ENCODE measurements around the gene PROCA1.

PROCA1 gene

GRCh38 chr17:28711723-28712031 is at the start of gene PROCA1:
Gene PROCA1 (minus strand): TSS chr17:28711888. CDS start chr17:28711660, 228 bp downstream.
- no peak for DNase-seq

GRCh38 chr17:28760601-28761562 is 49.2 kb upstream of the PROCA1 start:
- DNase-seq: peak; percentile 62

- DNase-seq: no peak
Measured at GRCh38 chr17:28759256-28759865, 47.7 kb upstream of the PROCA1 start.

DNA sequence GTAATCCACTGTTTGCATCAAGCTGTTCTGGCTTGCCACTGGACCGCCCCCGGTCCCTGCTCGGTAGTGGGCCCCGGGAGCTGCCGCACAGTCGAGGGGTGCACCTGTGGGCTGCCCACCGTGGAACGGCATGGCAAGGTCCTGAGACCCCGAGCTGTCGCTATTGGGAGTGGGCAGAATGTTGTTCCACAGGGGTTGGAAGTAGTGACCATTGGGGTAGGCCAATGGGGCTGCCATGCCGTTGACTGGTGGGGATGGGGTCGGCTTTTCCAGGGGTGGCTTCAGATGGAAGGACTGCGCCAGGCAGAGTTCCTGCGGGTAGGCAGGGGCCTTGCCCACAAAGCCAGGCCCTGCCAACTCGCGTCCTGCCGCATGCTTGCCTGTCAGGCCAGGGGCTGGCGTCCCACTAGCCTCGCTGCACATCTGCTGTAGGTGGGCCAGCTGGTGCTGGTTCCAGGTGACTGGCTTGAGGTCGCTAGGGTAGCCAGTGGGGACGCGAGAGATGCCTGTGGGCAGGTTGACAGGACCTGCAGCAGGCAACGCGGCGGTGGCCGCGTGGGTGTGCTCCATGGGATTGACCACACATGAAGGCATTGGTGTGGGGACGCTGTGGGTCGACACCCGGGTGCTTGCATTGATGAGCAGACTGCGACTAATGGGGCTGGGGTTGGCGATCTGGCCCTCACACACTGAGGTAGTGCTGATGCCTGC is 46.9 kb upstream of the PROCA1 start:
- no peak for DNase-seq

- DNase-seq: no peak
Measured at GRCh38 chr17:28756049-28756804, 44.5 kb upstream of the PROCA1 start.

DNA sequence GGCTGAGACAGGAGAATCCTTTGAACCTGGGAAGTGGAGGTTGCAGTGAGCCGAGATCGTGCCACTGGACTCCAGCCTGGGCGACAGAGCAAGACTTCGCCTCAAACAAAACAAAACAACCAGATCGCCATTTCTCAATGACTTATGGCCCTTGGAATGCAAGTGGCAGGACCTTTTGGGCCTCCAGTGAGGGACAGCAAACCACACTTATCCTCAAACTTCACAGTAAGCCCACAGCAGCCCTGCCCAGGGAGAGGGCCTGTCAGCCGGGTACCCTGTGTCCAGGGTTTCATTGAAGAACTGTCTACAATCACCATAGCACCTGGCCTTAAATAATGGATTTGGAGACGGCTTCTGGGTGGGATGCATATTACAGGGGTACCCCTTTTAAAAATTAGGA is 43.8 kb upstream of the PROCA1 start:
- peak; percentile 28 for DNase-seq

DNA sequence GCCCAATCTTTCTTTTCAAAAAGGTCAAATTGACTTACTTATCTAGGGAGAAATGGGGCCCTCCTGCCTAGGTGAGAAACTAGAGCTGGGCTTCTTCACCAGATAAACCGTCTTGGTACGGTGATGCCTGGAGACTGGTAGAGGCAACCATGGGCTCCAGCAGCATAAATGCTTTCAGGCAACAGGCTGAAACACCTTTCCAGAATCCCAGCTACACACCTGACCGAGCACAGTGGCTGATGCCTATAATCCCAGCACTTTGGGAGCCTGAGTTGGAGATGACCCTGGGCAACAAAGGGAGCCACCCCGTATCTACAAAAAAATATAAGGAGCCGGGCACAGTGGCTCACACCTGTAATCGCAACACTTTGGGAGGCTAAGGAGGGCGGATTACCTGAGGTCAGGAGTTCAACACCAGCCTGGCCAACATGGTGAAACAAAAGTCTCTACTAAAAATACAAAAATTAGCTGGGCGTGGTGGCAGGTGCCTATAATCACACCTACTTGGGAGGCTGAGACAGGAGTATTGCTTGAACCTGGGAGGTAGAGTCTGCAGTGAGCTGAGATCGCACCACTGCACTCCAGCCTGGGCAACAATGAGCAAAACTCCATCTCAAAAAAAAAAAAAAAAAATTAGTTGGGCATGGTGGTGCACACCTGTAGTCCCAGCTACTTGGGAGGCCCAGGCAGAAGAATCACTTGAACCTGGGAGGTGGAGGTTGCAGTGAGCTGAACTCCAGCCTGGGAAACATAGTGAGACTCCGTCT is 40.1 kb upstream of the PROCA1 start:
- DNase-seq: no peak

GRCh38 chr17:28750178-28751047 is 38.7 kb upstream of the PROCA1 start:
- DNase-seq: peak; percentile 85

- DNase-seq: no peak
Measured at GRCh38 chr17:28749516-28750177, 38.0 kb upstream of the PROCA1 start.

DNA sequence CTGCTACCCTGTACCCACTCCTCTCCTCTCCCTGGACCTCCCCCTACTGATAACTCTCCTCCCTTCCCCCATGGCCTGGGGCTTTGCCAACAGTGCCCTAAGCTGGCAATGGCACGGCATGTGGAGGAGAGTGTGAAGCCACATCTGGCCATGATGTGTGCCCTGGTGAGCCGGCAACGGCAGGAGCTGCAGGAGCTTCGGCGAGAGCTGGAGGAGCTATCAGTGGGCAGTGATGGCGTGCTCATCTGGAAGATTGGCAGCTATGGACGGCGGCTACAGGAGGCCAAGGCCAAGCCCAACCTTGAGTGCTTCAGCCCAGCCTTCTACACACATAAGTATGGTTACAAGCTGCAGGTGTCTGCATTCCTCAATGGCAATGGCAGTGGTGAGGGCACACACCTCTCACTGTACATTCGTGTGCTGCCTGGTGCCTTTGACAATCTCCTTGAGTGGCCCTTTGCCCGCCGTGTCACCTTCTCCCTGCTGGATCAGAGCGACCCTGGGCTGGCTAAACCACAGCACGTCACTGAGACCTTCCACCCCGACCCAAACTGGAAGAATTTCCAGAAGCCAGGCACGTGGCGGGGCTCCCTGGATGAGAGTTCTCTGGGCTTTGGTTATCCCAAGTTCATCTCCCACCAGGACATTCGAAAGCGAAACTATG is 37.3 kb upstream of the PROCA1 start:
- DNase-seq: no peak

GRCh38 chr17:28747801-28748750 is 36.4 kb upstream of the PROCA1 start:
- DNase-seq: no peak

DNA sequence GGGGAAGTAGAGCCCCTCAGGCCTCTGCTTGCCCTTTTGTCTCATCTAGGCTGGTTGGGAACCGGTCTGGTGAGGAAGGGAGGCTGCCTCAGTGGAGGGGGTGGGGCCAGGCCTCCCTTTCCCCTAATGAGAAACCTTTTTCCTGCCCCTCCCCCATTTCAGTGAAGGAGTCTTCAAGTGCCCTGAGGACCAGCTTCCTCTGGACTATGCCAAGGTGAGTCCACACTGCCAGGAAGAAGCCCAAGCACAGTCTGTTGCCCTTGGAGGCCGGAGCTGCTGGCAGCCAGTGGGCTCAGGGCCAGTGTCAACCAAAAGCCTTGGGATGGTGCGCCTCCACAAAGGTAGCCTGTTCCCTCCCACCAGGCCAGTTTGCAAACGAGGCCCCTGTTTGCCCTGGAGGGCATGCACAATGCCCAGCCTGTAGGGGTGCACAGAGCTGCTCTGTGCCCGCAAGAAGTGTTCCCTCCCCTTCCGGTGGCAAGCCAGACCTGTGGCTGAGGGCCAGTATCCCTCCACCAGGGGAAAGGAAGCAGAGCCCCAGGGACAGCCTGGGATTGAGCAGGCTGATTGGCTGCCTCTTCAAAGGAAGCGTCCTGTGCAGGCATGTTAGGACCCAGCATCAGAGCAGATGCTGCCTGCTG is 35.5 kb upstream of the PROCA1 start:
- DNase-seq: no peak

- no peak for DNase-seq
Measured at GRCh38 chr17:28746611-28747050, 34.9 kb upstream of the PROCA1 start.

DNA sequence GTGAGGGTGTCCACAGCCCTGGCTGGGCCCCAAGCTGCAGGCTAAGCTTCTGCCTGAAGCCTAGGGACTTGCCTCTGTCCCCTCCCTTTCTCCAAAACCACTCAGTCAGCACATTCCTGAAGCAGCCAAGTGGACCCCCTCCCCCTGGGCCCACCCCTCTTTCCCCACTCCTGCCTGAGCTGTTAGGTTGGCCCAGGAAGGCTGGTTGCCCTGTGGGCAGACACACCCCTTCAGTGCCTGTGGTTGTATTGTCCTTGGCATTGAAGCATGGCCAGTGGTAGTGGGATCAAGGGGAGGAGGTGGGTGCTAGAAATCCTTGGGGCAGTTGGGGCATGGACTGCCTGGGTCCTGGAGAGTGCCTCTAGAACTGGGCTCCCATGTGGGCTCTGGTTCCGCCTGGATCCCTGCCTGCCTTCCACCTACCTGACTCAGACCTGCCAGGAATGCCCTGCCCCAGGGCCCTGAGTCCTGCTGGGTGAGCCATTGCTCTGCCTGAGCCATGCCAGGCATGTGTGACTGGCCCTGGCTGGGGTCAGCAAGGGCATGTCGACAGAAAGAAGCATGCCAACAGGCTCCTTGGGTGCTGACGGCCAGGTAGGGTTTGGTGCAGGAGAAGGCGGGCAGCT is 34.2 kb upstream of the PROCA1 start:
- DNase-seq: no peak

DNA sequence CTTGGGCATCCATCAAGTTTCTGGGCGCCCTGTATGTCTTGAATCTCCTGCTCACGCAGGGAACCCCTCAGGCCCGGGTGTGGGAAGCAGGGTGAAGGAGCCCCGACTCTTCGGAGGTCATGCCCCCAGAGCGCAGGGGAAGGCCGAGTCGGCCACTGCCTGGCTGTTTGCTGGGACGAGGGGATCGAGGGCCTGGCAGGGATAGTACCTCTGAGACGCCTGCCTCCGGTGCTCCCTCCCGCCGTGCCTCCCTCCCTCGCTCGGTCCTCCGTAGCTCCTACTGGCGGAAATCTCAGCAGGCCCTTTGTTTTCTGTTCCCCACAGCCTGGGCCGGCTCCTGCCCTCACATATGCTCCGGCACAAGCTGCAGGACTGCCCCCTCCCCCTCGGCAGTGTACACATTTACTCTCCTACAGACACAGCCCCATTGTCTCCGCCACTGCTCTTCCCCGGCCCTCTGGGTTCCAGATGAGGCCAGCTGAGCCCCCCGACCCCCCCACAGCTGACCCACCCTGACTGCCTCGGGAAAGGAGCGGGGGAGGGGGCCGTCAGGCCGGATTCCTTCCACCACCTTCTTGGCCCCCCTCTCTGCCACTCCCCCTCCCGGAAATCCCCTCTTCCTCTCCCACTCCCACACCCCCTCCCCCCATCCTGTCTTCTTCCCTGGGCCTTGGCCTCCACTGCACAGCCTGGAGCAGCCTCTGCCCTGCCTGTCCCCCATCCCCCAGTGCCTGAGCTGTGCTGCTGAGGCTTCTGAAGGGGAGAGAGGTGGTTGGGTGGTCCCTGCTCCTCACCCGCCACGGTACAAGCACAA is 33.5 kb upstream of the PROCA1 start:
- DNase-seq: peak; percentile 35

DNA sequence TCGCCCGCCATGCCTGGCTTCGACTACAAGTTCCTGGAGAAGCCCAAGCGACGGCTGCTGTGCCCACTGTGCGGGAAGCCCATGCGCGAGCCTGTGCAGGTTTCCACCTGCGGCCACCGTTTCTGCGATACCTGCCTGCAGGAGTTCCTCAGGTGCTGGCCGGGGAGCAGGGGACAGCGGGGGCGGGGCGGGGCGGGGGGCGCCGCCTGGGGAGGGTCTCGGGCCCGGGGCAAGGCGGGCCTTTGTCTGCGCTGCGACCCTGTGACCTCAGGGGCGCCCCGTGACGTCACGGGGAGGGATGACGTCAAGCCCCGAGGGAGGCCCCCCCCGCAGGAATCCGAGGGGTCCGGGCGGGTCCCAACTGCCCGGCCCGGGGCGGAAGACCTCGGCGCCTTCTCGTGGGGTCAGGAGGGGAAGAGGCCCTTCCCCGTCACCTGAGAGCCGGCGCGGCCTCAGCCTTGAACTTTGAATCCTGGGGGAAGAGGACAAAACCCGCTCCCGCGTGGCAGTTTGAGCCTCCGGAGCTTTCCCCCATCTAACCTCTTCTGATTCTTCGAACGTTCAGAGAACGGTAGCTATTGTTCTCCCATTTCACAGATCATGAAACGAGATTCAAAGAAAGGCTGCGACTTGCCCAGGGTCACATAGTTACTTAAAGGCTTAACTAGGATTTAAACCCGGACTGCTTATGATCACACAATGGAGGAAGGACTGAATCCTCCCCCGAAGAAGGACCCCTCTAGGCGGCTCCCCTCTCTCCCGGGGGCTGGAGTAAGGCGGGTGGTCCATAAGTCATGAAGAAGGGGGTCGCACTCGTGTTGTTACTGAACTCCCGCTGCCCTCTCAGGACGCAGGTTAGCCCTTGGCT is 32.6 kb upstream of the PROCA1 start:
- DNase-seq: peak; percentile 33

Data from HCEC 1CT (cell line).